NCI-H1694 treated with DMSO at 0.1 percent for 48 hours (cell line): Measurements from ENCODE around the gene HES4.
A peak's percentile ranks its signal among the peaks of the same experiment; 100 is the strongest.
"Not testable (repeated sequence)": the region's sequence is repeated elsewhere in the genome, so short reads cannot be mapped to it uniquely, and the experiment has no call there.

ENCODE experiments used
- DNase-seq: peaks from one replicate; lab custom pipeline; 2025; lab: John Stamatoyannopoulos, UW

Gene HES4

GRCh38 chr1:997993-998744 is 1.7 kb downstream of the HES4 start:
- no peak for DNase-seq

GRCh38 chr1:997713-997992 is 2.2 kb downstream of the HES4 start:
- DNase-seq, result no peak

- DNase-seq, result no peak
These were observed 2.8 kb downstream of the HES4 start for GRCh38 chr1:996851-997712.

GRCh38 chr1:995665-996633 is 3.9 kb downstream of the HES4 start:
- DNase-seq, result no peak

GRCh38 chr1:994546-994945 is 5.4 kb downstream of the HES4 start:
- not testable (repeated sequence) for DNase-seq

- no peak for DNase-seq
These were observed 6.4 kb downstream of the HES4 start for GRCh38 chr1:993379-993995.

- no peak for DNase-seq
These were observed 7.5 kb downstream of the HES4 start for GRCh38 chr1:992362-992761.

- DNase-seq, result no peak
These were observed 8.0 kb downstream of the HES4 start for GRCh38 chr1:991895-992294.

- DNase-seq, result not testable (repeated sequence)
These were observed 8.6 kb downstream of the HES4 start for GRCh38 chr1:991275-991674.

GRCh38 chr1:988061-988460 is 11.8 kb downstream of the HES4 start:
- not testable (repeated sequence) for DNase-seq

GRCh38 chr1:985126-985525 is 14.8 kb downstream of the HES4 start:
- DNase-seq, result no peak

- DNase-seq, result no peak
These were observed 15.5 kb downstream of the HES4 start for GRCh38 chr1:984476-984814.

GRCh38 chr1:983798-984475 is 16.0 kb downstream of the HES4 start:
- peak; percentile 20 for DNase-seq

GRCh38 chr1:982765-983436 is 17.0 kb downstream of the HES4 start:
- DNase-seq, result no peak

GRCh38 chr1:981955-982558 is 17.8 kb downstream of the HES4 start, which contains the start of gene PERM1:
PERM1 (minus strand) TSS chr1:982093; CDS start chr1:981029, 1,064 bp downstream.
- no peak for DNase-seq

- DNase-seq, result no peak
These were observed 18.4 kb downstream of the HES4 start for GRCh38 chr1:981491-981954.

GRCh38 chr1:980602-981395 is 19.1 kb downstream of the HES4 start:
- DNase-seq, result no peak

GRCh38 chr1:980137-980571 is 19.7 kb downstream of the HES4 start:
- DNase-seq, result no peak

GRCh38 chr1:979744-980072 is 20.2 kb downstream of the HES4 start:
- DNase-seq, result no peak
